OCI-LY7 (cell line): ENCODE measurements around the gene RSRP1. TPM values are rescaled to one million over a fixed set of nuclear protein-coding genes. Genes with fewer than 3 reads are reported as not detected.

ENCODE experiments used
- BruUV-seq: library from RNA; stranded (reverse); fragments of 400-500 nt; replicated peaks from 2 replicates; lab custom pipeline; 2021; lab: Mats Ljungman, UMichigan
- CTCF ChIA-PET: fragments of 300-600 bp; sonication (Branson Sonifier 250); formaldehyde crosslinking; loops from one replicate; lab custom pipeline; 2022; ENCODE audit warnings: antibody characterized with exemption; ENCODE audit not compliant: unreplicated experiment; lab: Charles Lee
- POLR2A ChIA-PET: fragments of 300-600 bp; sonication (Branson Sonifier 250); formaldehyde crosslinking; loops from one replicate; lab custom pipeline; 2022; ENCODE audit warnings: antibody characterized with exemption; lab: Charles Lee
- DNase-seq: peaks from one replicate; pipeline ENCODE4 v3.0.0-alpha.2; 2015; ENCODE audit warnings: low spot score
- H2AFZ ChIP-seq: fragments of 200-600 bp; sonication (generic), shearing (Covaris generic); 2 replicates; pipeline ENCODE4 v1.6.1; 2014; ENCODE audit warnings: mild to moderate bottlenecking, antibody characterized with exemption, low read length, moderate library complexity
- H3K27ac ChIP-seq: fragments of 200-600 bp; sonication (generic); 2 replicates; pipeline ENCODE4 v1.5.1; 2014; ENCODE audit warnings: mixed run types, low read depth, mild to moderate bottlenecking, moderate library complexity, low read length, inconsistent platforms; ENCODE audit not compliant: poor library complexity, severe bottlenecking
- H3K36me3 ChIP-seq: fragments of 200-600 bp; sonication (generic); 2 replicates; pipeline ENCODE4 v1.6.1; 2014; ENCODE audit warnings: mild to moderate bottlenecking, antibody characterized with exemption, low read length, moderate library complexity, mixed read lengths; ENCODE audit not compliant: insufficient read depth
- H3K4me1 ChIP-seq: fragments of 200-600 bp; sonication (generic); 2 replicates; pipeline ENCODE4 v1.5.1; 2014; ENCODE audit warnings: mild to moderate bottlenecking, low read length; ENCODE audit not compliant: insufficient read depth, poor library complexity, severe bottlenecking
- H3K4me2 ChIP-seq: fragments of 200-600 bp; sonication (generic); 2 replicates; pipeline ENCODE4 v1.6.1; 2014; ENCODE audit warnings: mild to moderate bottlenecking, low read length
- H3K4me3 ChIP-seq: fragments of 200-600 bp; sonication (generic); 2 replicates; pipeline ENCODE4 v1.5.1; 2014; ENCODE audit warnings: mild to moderate bottlenecking, low read depth, low read length; ENCODE audit not compliant: poor library complexity, severe bottlenecking
- H3K79me2 ChIP-seq: fragments of 200-600 bp; sonication (generic); 2 replicates; pipeline ENCODE4 v1.6.1; 2016; ENCODE audit warnings: low read depth, mild to moderate bottlenecking, low read length, moderate library complexity, mixed read lengths; ENCODE audit not compliant: insufficient read depth
- H3K9me2 ChIP-seq: fragments of 200-600 bp; sonication (generic); 2 replicates; pipeline ENCODE4 v1.6.1; 2016; ENCODE audit warnings: mild to moderate bottlenecking, low read length, mixed read lengths; ENCODE audit not compliant: insufficient read depth
- H3K9me3 ChIP-seq: fragments of 200-600 bp; sonication (generic); 2 replicates; pipeline ENCODE4 v1.6.1; 2014; ENCODE audit warnings: mild to moderate bottlenecking, mixed run types, low read length, mixed read lengths
- H4K20me1 ChIP-seq: fragments of 200-600 bp; sonication (generic); 2 replicates; pipeline ENCODE4 v1.6.1; 2014; ENCODE audit warnings: mild to moderate bottlenecking, antibody characterized with exemption, low read length, moderate library complexity, mixed read lengths; ENCODE audit not compliant: insufficient read depth
- EZH2phosphoT487 ChIP-seq: fragments of 200-600 bp; sonication (generic); IDR thresholded peaks from 2 replicates; pipeline ENCODE4 v1.6.1; 2018; ENCODE audit warnings: low read depth, borderline replicate concordance, mild to moderate bottlenecking, mixed run types, antibody characterized with exemption, low read length, moderate library complexity, mixed read lengths
- intact Hi-C: fragments of 100-400 bp; cut with micrococcal nuclease; formaldehyde crosslinking; loops from one replicate; pipeline ENCODE4 v1.10.0; 2022; ENCODE audit not compliant: unreplicated experiment
- total RNA-seq, 2 experiments: library from RNA; depleted of rRNA in 1 of 2; stranded (reverse); fragments of >200 nt in 1 of 2; shearing (Covaris generic) in 1 of 2; gene quantifications; 2 replicates each; pipeline ENCODE4 v1.2.3, GENCODE V29; 2014 to 2022
- TF ChIP-seq, protein P1 (sequence below): fragments of 200-600 bp; sonication (generic); conservative IDR thresholded peaks from 2 replicates; pipeline ENCODE4 v1.5.1; 2014; ENCODE audit warnings: mild to moderate bottlenecking, antibody characterized with exemption, low read length, moderate library complexity, mixed read lengths

The RSRP1 gene
- total RNA-seq, 2 experiments from 2014 or later, result 141 to 146 TPM

DNA sequence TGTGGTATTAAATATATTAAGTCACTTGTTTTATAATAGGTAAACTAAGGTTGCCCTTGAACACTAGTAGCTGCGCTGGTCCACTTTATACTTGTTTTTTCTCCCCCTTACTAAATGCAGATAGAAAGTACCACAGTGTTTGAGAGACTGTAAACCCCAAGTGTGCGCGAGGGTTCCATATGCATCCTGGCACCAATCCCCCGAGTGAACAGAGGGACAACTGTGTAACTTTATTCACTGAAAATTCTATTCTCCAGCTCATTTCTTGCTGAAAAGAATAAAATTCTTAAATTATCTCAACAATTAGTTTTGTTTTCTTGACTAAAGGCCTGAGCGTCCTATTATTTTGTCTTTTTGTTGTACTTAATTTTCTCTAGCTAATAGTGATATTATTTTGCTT, 1.9 kb downstream of the RSRP1 start:
- no peak overlapping the region for H2AFZ ChIP-seq
- intact Hi-C loops, result loop anchor here (5.0 to 10.0 kb wide), 2 partner anchors 92 to 579 kb away; partner anchors contain the start of gene TMEM50A
- no peak overlapping the region for H3K27ac ChIP-seq
- peaks cover 44% of the 10 kb centered on the region for H3K4me1 ChIP-seq
- H3K79me2 ChIP-seq, result peaks cover 51% of the 10 kb centered on the region
- CTCF ChIA-PET, result no interaction called here
- POLR2A ChIA-PET, result interaction anchor here (0.6 to 1.7 kb wide), 3 partner anchors 9 to 627 kb away, joined by 3 to 9 read pairs (median 3); partner anchors contain the start of gene SYF2
- peaks cover 28% of the 10 kb centered on the region for H4K20me1 ChIP-seq
- H3K36me3 ChIP-seq, result peaks cover 64% of the 10 kb centered on the region
- H3K4me3 ChIP-seq, result peak overlapping the region; percentile 78
- H3K9me2 ChIP-seq, result no peaks in the 10 kb centered on the region
- DNase-seq, result no peak
- H3K9me3 ChIP-seq, result no peaks in the 10 kb centered on the region
- TF ChIP-seq EZH2phosphoT487, result no peak
- TF ChIP-seq, protein P1, sequence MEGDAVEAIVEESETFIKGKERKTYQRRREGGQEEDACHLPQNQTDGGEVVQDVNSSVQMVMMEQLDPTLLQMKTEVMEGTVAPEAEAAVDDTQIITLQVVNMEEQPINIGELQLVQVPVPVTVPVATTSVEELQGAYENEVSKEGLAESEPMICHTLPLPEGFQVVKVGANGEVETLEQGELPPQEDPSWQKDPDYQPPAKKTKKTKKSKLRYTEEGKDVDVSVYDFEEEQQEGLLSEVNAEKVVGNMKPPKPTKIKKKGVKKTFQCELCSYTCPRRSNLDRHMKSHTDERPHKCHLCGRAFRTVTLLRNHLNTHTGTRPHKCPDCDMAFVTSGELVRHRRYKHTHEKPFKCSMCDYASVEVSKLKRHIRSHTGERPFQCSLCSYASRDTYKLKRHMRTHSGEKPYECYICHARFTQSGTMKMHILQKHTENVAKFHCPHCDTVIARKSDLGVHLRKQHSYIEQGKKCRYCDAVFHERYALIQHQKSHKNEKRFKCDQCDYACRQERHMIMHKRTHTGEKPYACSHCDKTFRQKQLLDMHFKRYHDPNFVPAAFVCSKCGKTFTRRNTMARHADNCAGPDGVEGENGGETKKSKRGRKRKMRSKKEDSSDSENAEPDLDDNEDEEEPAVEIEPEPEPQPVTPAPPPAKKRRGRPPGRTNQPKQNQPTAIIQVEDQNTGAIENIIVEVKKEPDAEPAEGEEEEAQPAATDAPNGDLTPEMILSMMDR, result no peak
- H3K4me2 ChIP-seq, result peak overlapping the region; percentile 83
- no TSS peak for BruUV-seq

DNA sequence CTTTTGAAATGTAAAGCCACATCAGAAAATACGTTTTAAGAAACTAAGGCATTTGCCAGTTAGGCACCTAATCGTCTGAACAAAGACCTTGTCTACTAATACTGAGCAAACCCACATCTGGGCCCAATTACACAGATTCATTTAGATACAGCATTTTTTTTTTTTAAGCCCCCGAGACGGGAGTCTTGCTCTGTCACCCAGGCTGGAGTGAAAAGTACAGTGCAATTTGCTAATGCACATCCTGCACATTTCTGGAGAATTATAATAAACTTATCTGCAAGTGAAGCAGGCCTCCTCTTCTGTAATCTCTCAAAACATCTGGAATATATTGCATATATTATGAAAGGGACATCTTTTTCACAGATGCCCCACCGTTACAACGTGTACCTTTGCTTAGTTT, 3.3 kb downstream of the RSRP1 start:
- Histone ChIP-seq H3K27ac (no peak overlapping the region), H3K4me3 (no peak overlapping the region), H3K36me3 (peaks cover 68% of the 10 kb centered on the region), H3K9me3 (no peaks in the 10 kb centered on the region), H2AFZ (no peak overlapping the region), H3K9me2 (no peaks in the 10 kb centered on the region), H4K20me1 (peaks cover 28% of the 10 kb centered on the region), H3K4me2 (peak overlapping the region; percentile 13), H3K4me1 (peaks cover 56% of the 10 kb centered on the region), H3K79me2 (peaks cover 51% of the 10 kb centered on the region)
- BruUV-seq, result no TSS peak
- CTCF ChIA-PET, result no interaction called here
- no peak for DNase-seq
- no peak for TF ChIP-seq EZH2phosphoT487
- TF ChIP-seq, protein P1, result no peak
- intact Hi-C loops, result loop anchor here (10.0 kb wide), 1 partner anchor 581 kb away; no protein-coding TSS in a partner anchor
- POLR2A ChIA-PET, result no interaction called here
